Suprapubic skin (tissue), 4 donors: ENCODE results near the gene MRPL40. TPM values are rescaled to one million over a fixed set of nuclear protein-coding genes. Genes with fewer than 3 reads are reported as not detected.
"Not testable (repeated sequence)": the region's sequence is repeated elsewhere in the genome, so short reads cannot be mapped to it uniquely, and the experiment has no call there.

Experiments used
- DNase-seq, 2 donors: peaks; one replicate each; pipeline ENCODE4 v3.0.0-alpha.2; 2019; ENCODE audit warnings: low spot score in 2 of 2
- H3K27ac ChIP-seq: fragments of 200-600 bp; sonication (generic); one replicate; pipeline ENCODE4 v1.5.1; 2019
- H3K27me3 ChIP-seq: fragments of 200-600 bp; sonication (generic); one replicate; pipeline ENCODE4 v1.5.1; 2019
- H3K36me3 ChIP-seq: fragments of 200-600 bp; sonication (generic); one replicate; pipeline ENCODE4 v1.5.1; 2019
- H3K4me1 ChIP-seq: fragments of 200-600 bp; sonication (generic); one replicate; pipeline ENCODE4 v1.5.1; 2019
- H3K4me3 ChIP-seq: fragments of 200-600 bp; sonication (generic); one replicate; pipeline ENCODE4 v1.5.1; 2019; ENCODE audit warnings: mild to moderate bottlenecking
- H3K9me3 ChIP-seq: fragments of 200-600 bp; sonication (generic); one replicate; pipeline ENCODE4 v1.5.1; 2019
- CTCF ChIP-seq, 2 donors: fragments of 200-600 bp in 1 of 2; fragments of 450-650 bp in 1 of 2; sonication (generic) in 1 of 2; IDR thresholded peaks; one replicate each; pipeline ENCODE4 v1.5.1; 2016 to 2019; ENCODE audit warnings: antibody characterized with exemption in 2 of 2, mild to moderate bottlenecking in 1 of 2, moderate library complexity in 1 of 2
- EP300 ChIP-seq: sonication (generic); formaldehyde crosslinking; IDR thresholded peaks from one replicate; pipeline ENCODE4 v1.6.1; 2017; ENCODE audit warnings: antibody characterized with exemption
- POLR2A ChIP-seq, 2 donors: fragments of 450-650 bp; IDR thresholded peaks; one replicate each; pipeline ENCODE4 v1.6.1; 2017; ENCODE audit warnings: antibody characterized with exemption in 2 of 2, mild to moderate bottlenecking in 2 of 2, moderate library complexity in 2 of 2
- POLR2AphosphoS5 ChIP-seq, 3 donors: sonication (generic); formaldehyde crosslinking; IDR thresholded peaks; one replicate each; pipeline ENCODE4 v1.6.1; 2017; ENCODE audit warnings: antibody characterized with exemption in 3 of 3
- WGBS: methylation state at CpG from one replicate; pipeline ENCODE4 v1.1.5; 2018; 5-methylcytosine and 5-hydroxymethylcytosine counted together
- total RNA-seq, 4 donors: library from RNA; depleted of rRNA; stranded (reverse); fragments of >200 nt; gene quantifications; one replicate each; pipeline ENCODE4 v1.1.0, GENCODE V29; 2016

Gene MRPL40
- total RNA-seq, 4 donors from 2014 or later: 19.1 to 33.9 (median 22.7) TPM

- Histone ChIP-seq H3K36me3 (peaks cover 26% of the 10 kb centered on the region), H3K4me3 (no peak overlapping the region), H3K27ac (no peak overlapping the region), H3K27me3 (no peaks in the 10 kb centered on the region), H3K4me1 (peaks cover 22% of the 10 kb centered on the region), H3K9me3 (no peaks in the 10 kb centered on the region)
- TF ChIP-seq EP300 (no peak), POLR2AphosphoS5 (IDR thresholded peaks at IDR 0.05) (no peak), CTCF (IDR thresholded peaks at IDR 0.05) (no peak), POLR2A (IDR thresholded peaks at IDR 0.05) (no peak)
- 85% methylated on average over 2 of the region's 2 CpGs for WGBS
- DNase-seq: no peak
Observed at GRCh38 chr22:19434829-19435580, 2.7 kb downstream of the MRPL40 start.

GRCh38 chr22:19436444-19437161 lies 4.3 kb downstream of the MRPL40 start:
- not testable (repeated sequence) for H3K27me3 ChIP-seq, H3K9me3 ChIP-seq, H3K4me3 ChIP-seq, H3K27ac ChIP-seq, DNase-seq
- peaks cover 26% of the 10 kb centered on the region for H3K36me3 ChIP-seq
- WGBS: 91% methylated on average over 9 of the region's 9 CpGs
- peaks cover 11% of the 10 kb centered on the region for H3K4me1 ChIP-seq

- no peak for TF ChIP-seq CTCF (IDR thresholded peaks at IDR 0.05)
- no peak overlapping the region for H3K27ac ChIP-seq
- DNase-seq: no peak
- no peaks in the 10 kb centered on the region for H3K27me3 ChIP-seq
- peaks cover 6% of the 10 kb centered on the region for H3K4me1 ChIP-seq
- WGBS: 66% methylated on average over 7 of the region's 7 CpGs
- H3K9me3 ChIP-seq: no peaks in the 10 kb centered on the region
- peaks cover 31% of the 10 kb centered on the region for H3K36me3 ChIP-seq
- no peak overlapping the region for H3K4me3 ChIP-seq
Observed at GRCh38 chr22:19438298-19438697, 6.0 kb downstream of the MRPL40 start.

- DNase-seq: no peak
- Histone ChIP-seq H3K9me3 (no peaks in the 10 kb centered on the region), H3K27me3 (no peaks in the 10 kb centered on the region), H3K27ac (no peak overlapping the region), H3K4me1 (peaks cover 7% of the 10 kb centered on the region), H3K36me3 (peaks cover 30% of the 10 kb centered on the region), H3K4me3 (no peak overlapping the region)
- WGBS: 94% methylated on average over 7 of the region's 8 CpGs
- TF ChIP-seq POLR2AphosphoS5 (IDR thresholded peaks at IDR 0.05): no peak
- no peak for TF ChIP-seq EP300
- no peak for TF ChIP-seq POLR2A (IDR thresholded peaks at IDR 0.05)
- no peak for TF ChIP-seq CTCF (IDR thresholded peaks at IDR 0.05)
Observed at GRCh38 chr22:19440411-19441195, 8.3 kb downstream of the MRPL40 start.

- no peaks in the 10 kb centered on the region for H3K27me3 ChIP-seq
- H3K9me3 ChIP-seq: no peaks in the 10 kb centered on the region
- no peak overlapping the region for H3K4me3 ChIP-seq
- peaks cover 18% of the 10 kb centered on the region for H3K36me3 ChIP-seq
- TF ChIP-seq POLR2AphosphoS5 (IDR thresholded peaks at IDR 0.05) (no peak), POLR2A (IDR thresholded peaks at IDR 0.05) (no peak), EP300 (no peak), CTCF (IDR thresholded peaks at IDR 0.05) (no peak)
- H3K27ac ChIP-seq: no peak overlapping the region
- DNase-seq: no peak
- peaks cover 19% of the 10 kb centered on the region for H3K4me1 ChIP-seq
- WGBS: 55% methylated on average over 2 of the region's 2 CpGs
Observed at GRCh38 chr22:19442166-19442565, 9.8 kb downstream of the MRPL40 start.
